ENCODE data around the gene IL18BP. TPM values are rescaled to one million over a fixed set of nuclear protein-coding genes. Genes with fewer than 3 reads are reported as not detected.
A peak's percentile ranks its signal among the peaks of the same experiment; 100 is the strongest.

The IL18BP gene
- total RNA-seq, 2 experiments from 2014 or later = 14.7 to 16.8 TPM

- H3K4me3 Mint-ChIP-seq = no peak overlapping the region
- no peak overlapping the region for H3K27ac Mint-ChIP-seq
- Histone ChIP-seq H3K36me3 (ENCODE audit: insufficient read depth, low read length) (peaks cover 17% of the 10 kb centered on the region), H3K4me1 (ENCODE audit: insufficient read depth, low read length) (peaks cover 70% of the 10 kb centered on the region), H3K27me3 (ENCODE audit: control insufficient read depth in 1 of 2, insufficient read depth in 2 of 2, low read length in 2 of 2) (no peaks in the 10 kb centered on the region), H3K27ac (ENCODE audit: low read depth in 1 of 2, low read length in 2 of 2) (peak overlapping the region; percentile 91 to 95), H3K4me3 (ENCODE audit: low read length) (peak overlapping the region; percentile 75), H3K9me3 (ENCODE audit: control insufficient read depth in 1 of 2, insufficient read depth in 1 of 2, low read length in 2 of 2) (no peaks in the 10 kb centered on the region)
- POLR2A ChIA-PET = interaction anchor here (0.6 to 5.4 kb wide), 36 partner anchors 8 to 1721 kb away, joined by 3 to 52 read pairs (median 6); partner anchors contain the start of genes ANAPC15, CLPB, IL18BP and LAMTOR1
- ATAC-seq (ENCODE audit: poor library complexity) (no peak), DNase-seq (peak in 4 of 14 experiments; percentile 4 to 34 (median 27))
- intact Hi-C loops (cut with DNase I, micrococcal nuclease) = loop anchor here (2.0 to 5.0 kb wide), 2 partner anchors 73 to 772 kb away; partner anchors contain the start of genes ANAPC15 (in 1 of the 2) and ATG16L2 (in 1 of the 2)
- CTCF ChIA-PET = interaction anchor here (0.7 to 4.5 kb wide), 7 partner anchors 11 to 104 kb away, joined by 3 to 56 read pairs (median 5); partner anchors contain the start of gene ANAPC15
- H3K36me3 Mint-ChIP-seq (ENCODE audit: low read depth) = peaks cover 21% of the 10 kb centered on the region
- peaks cover 48% of the 10 kb centered on the region for H3K4me1 Mint-ChIP-seq (ENCODE audit: low read depth)
- no peak for TF ChIP-seq CTCF (IDR thresholded peaks at IDR 0.05)
- H3K27me3 Mint-ChIP-seq = no peaks in the 10 kb centered on the region
- no peaks in the 10 kb centered on the region for H3K9me3 Mint-ChIP-seq
Observed at GRCh38 chr11:72039856-72040401, 41.2 kb downstream of the IL18BP start.

GRCh38 chr11:72040491-72041363 is 42.0 kb downstream of the IL18BP start:
- TF ChIP-seq CTCF (IDR thresholded peaks at IDR 0.05) = no peak
- peak overlapping the region; percentile 91 to 95 for H3K27ac ChIP-seq (ENCODE audit: low read depth in 1 of 2, low read length in 2 of 2)
- Mint-ChIP-seq H3K36me3 (ENCODE audit: low read depth) (peaks cover 13% of the 10 kb centered on the region), H3K4me3 (no peak overlapping the region), H3K9me3 (no peaks in the 10 kb centered on the region), H3K27ac (no peak overlapping the region), H3K27me3 (no peaks in the 10 kb centered on the region), H3K4me1 (ENCODE audit: low read depth) (peaks cover 47% of the 10 kb centered on the region)
- H3K9me3 ChIP-seq (ENCODE audit: control insufficient read depth in 1 of 2, insufficient read depth in 1 of 2, low read length in 2 of 2) = no peaks in the 10 kb centered on the region
- peaks cover 10% of the 10 kb centered on the region for H3K36me3 ChIP-seq (ENCODE audit: insufficient read depth, low read length)
- peak; percentile 78 for ATAC-seq (ENCODE audit: poor library complexity)
- no peaks in the 10 kb centered on the region for H3K27me3 ChIP-seq (ENCODE audit: control insufficient read depth in 1 of 2, insufficient read depth in 2 of 2, low read length in 2 of 2)
- H3K4me1 ChIP-seq (ENCODE audit: insufficient read depth, low read length) = peaks cover 66% of the 10 kb centered on the region
- ChIA-PET POLR2A (interaction anchor here (0.6 to 5.4 kb wide), 37 partner anchors 8 to 1720 kb away, joined by 3 to 52 read pairs (median 6); partner anchors contain the start of genes ANAPC15, CLPB, IL18BP and LAMTOR1), CTCF (interaction anchor here (0.7 to 4.5 kb wide), 8 partner anchors 12 to 103 kb away, joined by 3 to 56 read pairs (median 6); partner anchors contain the start of gene ANAPC15)
- intact Hi-C loops (cut with DNase I, micrococcal nuclease) = loop anchor here (1.0 to 5.0 kb wide), 4 partner anchors 39 to 772 kb away; partner anchors contain the start of genes ANAPC15 (in 1 of the 2), ATG16L2 (in 1 of the 2), LRRC51 (in 1 of the 2) and NUMA1 (in 1 of the 2)
- peak overlapping the region; percentile 75 for H3K4me3 ChIP-seq (ENCODE audit: low read length)
- peak; percentile 60 to 91 (median 82) for DNase-seq
